Measurements from ENCODE around the gene KANK4. TPM values are rescaled to one million over a fixed set of nuclear protein-coding genes. Genes with fewer than 3 reads are reported as not detected.

Gene KANK4
- total and polyA plus RNA-seq, 2 of the 8 experiments (the other 6 are each of a cell fraction or from before 2014, with no cell fraction given) = 0.22 to 0.26 TPM

DNA sequence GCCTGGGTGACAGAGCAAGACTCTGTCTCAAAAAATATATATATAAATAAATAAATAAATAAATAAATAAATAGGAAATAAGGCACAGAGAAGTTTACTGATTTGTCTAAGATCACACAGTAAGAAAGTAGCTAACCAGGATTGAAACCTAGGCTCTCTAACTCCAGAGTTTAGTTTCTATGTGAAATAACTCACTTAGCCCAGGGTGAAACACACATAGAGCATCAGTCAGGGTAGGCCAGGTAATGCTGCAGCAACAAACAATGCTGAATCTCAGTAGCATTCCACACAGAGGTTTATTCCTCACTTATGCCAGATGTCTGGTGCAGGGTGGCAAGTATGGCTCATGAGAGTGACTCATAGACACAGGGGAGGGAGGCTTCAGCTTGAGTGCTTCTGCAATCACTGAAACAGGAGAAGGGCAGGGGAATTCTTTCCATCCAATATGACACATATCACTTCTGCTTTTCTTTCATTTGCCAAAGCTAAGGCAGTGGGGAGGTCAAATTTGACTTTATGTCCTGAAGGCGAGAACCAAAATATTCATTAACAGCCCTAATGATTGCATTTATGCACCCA is 37.1 kb upstream of the KANK4 start:
- Histone ChIP-seq H2BK20ac (ENCODE audit: low read length) (no peak overlapping the region), H4K5ac (ENCODE audit: insufficient read length, low read depth, low read length) (no peak overlapping the region), H4K91ac (replicated peaks; ENCODE audit: insufficient read length, low read length) (no peak overlapping the region), H3K36me3 (ENCODE audit: control insufficient read depth in 2 of 4, insufficient read depth in 4 of 4, low read length in 3 of 4) (no peaks in the 10 kb centered on the region), H4K8ac (ENCODE audit: extremely low read depth, insufficient read depth, low read length) (no peak overlapping the region), H2BK120ac (replicated peaks; ENCODE audit: low read depth, low read length) (no peak overlapping the region), H3K4me2 (ENCODE audit: insufficient read depth in 1 of 2, low read depth in 2 of 2, low read length in 2 of 2) (no peak overlapping the region), H3K14ac (ENCODE audit: insufficient read length) (no peak overlapping the region), H3K23ac (ENCODE audit: insufficient read length) (no peak overlapping the region), H3K18ac (ENCODE audit: extremely low read depth, low read length) (no peak overlapping the region), H3K4ac (replicated peaks; ENCODE audit: insufficient read length, low read depth, low read length) (no peak overlapping the region), H4K20me1 (replicated peaks in 1 of 2; ENCODE audit: control insufficient read depth in 1 of 2, insufficient read depth in 2 of 2, low read length in 2 of 2) (no peaks in the 10 kb centered on the region), H3K27me3 (replicated peaks in 1 of 4; ENCODE audit: control insufficient read depth in 3 of 4, extremely low read depth in 1 of 4, insufficient read depth in 3 of 4, low read length in 3 of 4) (no peaks in the 10 kb centered on the region), H2BK5ac (ENCODE audit: low read depth, low read length) (no peak overlapping the region), H3K4me3 (ENCODE audit: extremely low read depth in 1 of 4, insufficient read depth in 2 of 4, low read depth in 3 of 4, low read length in 4 of 4) (no peak overlapping the region), H3K79me1 (ENCODE audit: low read depth, low read length) (no peaks in the 10 kb centered on the region), H3K27ac (ENCODE audit: low read depth, low read length) (no peak overlapping the region), H3K9ac (replicated peaks in 1 of 4; ENCODE audit: extremely low read depth in 1 of 4, low read depth in 3 of 4, low read length in 3 of 4) (no peak overlapping the region), H2AFZ (ENCODE audit: low read length) (no peak overlapping the region), H2AK5ac (ENCODE audit: low read depth, low read length) (no peak overlapping the region), H3K56ac (replicated peaks; ENCODE audit: insufficient read length, low read depth, low read length) (no peak overlapping the region), H2BK12ac (ENCODE audit: low read depth, low read length) (no peak overlapping the region), H2BK15ac (ENCODE audit: low read length) (no peak overlapping the region), H3K9me3 (ENCODE audit: insufficient read depth in 2 of 2, low read depth in 1 of 2, low read length in 1 of 2) (no peaks in the 10 kb centered on the region), H3K23me2 (ENCODE audit: low read depth, low read length) (no peaks in the 10 kb centered on the region), H3K79me2 (ENCODE audit: control insufficient read depth in 1 of 2, insufficient read depth in 2 of 2, low read length in 2 of 2) (no peaks in the 10 kb centered on the region), H3K4me1 (replicated peaks in 1 of 4; ENCODE audit: control insufficient read depth in 3 of 4, insufficient read depth in 4 of 4, low read length in 3 of 4) (no peaks in the 10 kb centered on the region)
- FAIRE-seq (no peak), DNase-seq (ENCODE audit: low read depth in 1 of 2, low spot score in 2 of 2) (no peak)
- POLR2A ChIA-PET (ENCODE audit: partially characterized antibody) = interaction anchor here (1.0 kb wide), 1 partner anchor 143 kb away, joined by 3 read pairs; no protein-coding TSS in a partner anchor
- TF ChIP-seq CBX5 (IDR thresholded peaks at IDR 0.05; ENCODE audit: low read depth, low read length) (no peak), EP300 (IDR thresholded peaks at IDR 0.05; ENCODE audit: borderline replicate concordance in 1 of 2, low read depth in 2 of 2, low read length in 2 of 2) (no peak), RNF2 (IDR thresholded peaks at IDR 0.05; ENCODE audit: borderline replicate concordance, low read depth, low read length, missing control alignments, poor library complexity, severe bottlenecking) (no peak), EGR1 (IDR thresholded peaks at IDR 0.05; ENCODE audit: borderline replicate concordance, low read depth, low read length) (no peak), TEAD4 (IDR thresholded peaks at IDR 0.05; ENCODE audit: low read depth, low read length) (no peak)
- 100% methylated on average over 1 of the region's 1 CpG; no CpG with 5 or more reads in 1 of the 2 experiments for WGBS, 2 experiments (ENCODE audit: extremely low coverage in 1 of 2, insufficient coverage in 1 of 2, insufficient read length in 1 of 2, insufficient replicate concordance in 2 of 2, low coverage in 1 of 2, low lambda C conversion rate in 2 of 2, missing lambda C conversion rate in 1 of 2)
- CTCF ChIA-PET (ENCODE audit: partially characterized antibody) = interaction anchor here (1.2 to 1.5 kb wide), 3 partner anchors 11 to 180 kb away, joined by 3 read pairs; no protein-coding TSS in a partner anchor

Measured in H1 (cell line).